ENCODE measurements around the gene AIFM3.

Gene AIFM3

DNA sequence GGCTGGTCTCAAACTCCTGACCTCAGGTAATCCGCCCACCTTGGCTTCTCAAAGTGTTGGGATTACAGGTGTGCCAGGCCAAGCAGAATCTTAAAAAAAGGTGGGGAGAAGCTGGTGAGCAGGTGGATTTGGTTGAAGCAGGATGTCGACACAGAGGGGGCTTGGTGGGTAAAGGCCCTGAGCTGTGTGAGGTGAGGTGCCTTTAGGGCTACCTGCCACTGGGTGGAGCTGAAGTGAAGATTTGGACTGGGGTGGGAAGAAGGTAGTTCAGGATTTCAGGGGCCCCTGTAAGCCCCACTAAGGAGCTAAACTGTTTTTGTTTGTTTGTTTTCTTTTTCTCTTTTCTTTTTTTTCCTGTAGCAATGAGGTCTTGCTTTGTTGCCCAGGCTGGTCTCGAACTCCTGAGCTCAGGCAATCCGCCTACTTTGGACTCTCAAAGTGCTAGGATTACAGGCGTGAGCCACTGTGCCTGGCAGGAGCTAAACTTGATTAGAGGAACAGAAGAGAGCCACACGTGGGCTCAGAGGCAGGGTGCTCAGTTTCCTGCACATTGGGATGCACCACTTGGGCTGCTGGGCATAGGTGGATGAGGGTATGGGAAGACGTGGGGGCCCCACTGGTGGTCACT lies 53.9 kb downstream of the AIFM3 start:
- Histone ChIP-seq H3K27me3 (ENCODE audit: low read length) (no peaks in the 10 kb centered on the region), H3K79me2 (ENCODE audit: insufficient read depth, low read length) (no peaks in the 10 kb centered on the region), H3K36me3 (ENCODE audit: low read length) (no peaks in the 10 kb centered on the region), H3F3A (ENCODE audit: insufficient read depth) (no peaks in the 10 kb centered on the region), H3K27ac (ENCODE audit: low read depth, low read length) (no peak overlapping the region), H4K20me1 (ENCODE audit: low read depth, low read length) (no peaks in the 10 kb centered on the region), H3K9me2 (replicated peaks; ENCODE audit: insufficient read depth, low read length) (no peaks in the 10 kb centered on the region), H3K9ac (ENCODE audit: low read length) (no peak overlapping the region), H3K4me3 (ENCODE audit: insufficient read depth, low read length, poor library complexity, severe bottlenecking) (no peak overlapping the region), H3K4me2 (ENCODE audit: low read depth, low read length, poor library complexity, severe bottlenecking) (no peak overlapping the region), H3K9me3 (ENCODE audit: insufficient read depth, low read length) (no peaks in the 10 kb centered on the region), H2AFZ (ENCODE audit: low read depth, low read length, severe bottlenecking) (no peak overlapping the region)
- no peak for TF ChIP-seq EZH2phosphoT487 (conservative IDR thresholded peaks at IDR 0.05; ENCODE audit: low read length)
- TF ChIP-seq, protein P1, sequence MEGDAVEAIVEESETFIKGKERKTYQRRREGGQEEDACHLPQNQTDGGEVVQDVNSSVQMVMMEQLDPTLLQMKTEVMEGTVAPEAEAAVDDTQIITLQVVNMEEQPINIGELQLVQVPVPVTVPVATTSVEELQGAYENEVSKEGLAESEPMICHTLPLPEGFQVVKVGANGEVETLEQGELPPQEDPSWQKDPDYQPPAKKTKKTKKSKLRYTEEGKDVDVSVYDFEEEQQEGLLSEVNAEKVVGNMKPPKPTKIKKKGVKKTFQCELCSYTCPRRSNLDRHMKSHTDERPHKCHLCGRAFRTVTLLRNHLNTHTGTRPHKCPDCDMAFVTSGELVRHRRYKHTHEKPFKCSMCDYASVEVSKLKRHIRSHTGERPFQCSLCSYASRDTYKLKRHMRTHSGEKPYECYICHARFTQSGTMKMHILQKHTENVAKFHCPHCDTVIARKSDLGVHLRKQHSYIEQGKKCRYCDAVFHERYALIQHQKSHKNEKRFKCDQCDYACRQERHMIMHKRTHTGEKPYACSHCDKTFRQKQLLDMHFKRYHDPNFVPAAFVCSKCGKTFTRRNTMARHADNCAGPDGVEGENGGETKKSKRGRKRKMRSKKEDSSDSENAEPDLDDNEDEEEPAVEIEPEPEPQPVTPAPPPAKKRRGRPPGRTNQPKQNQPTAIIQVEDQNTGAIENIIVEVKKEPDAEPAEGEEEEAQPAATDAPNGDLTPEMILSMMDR (IDR thresholded peaks at IDR 0.05; ENCODE audit: insufficient read depth, low read length, poor library complexity, severe bottlenecking) = no peak

GRCh38 chr22:21022507-21022906 lies 55.5 kb downstream of the AIFM3 start:
- Histone ChIP-seq H3K36me3 (ENCODE audit: low read length) (no peaks in the 10 kb centered on the region), H3K9me2 (replicated peaks; ENCODE audit: insufficient read depth, low read length) (no peaks in the 10 kb centered on the region), H3K27ac (ENCODE audit: low read depth, low read length) (no peak overlapping the region), H3F3A (ENCODE audit: insufficient read depth) (no peaks in the 10 kb centered on the region), H3K79me2 (ENCODE audit: insufficient read depth, low read length) (no peaks in the 10 kb centered on the region), H3K9ac (ENCODE audit: low read length) (no peak overlapping the region), H3K4me3 (ENCODE audit: insufficient read depth, low read length, poor library complexity, severe bottlenecking) (no peak overlapping the region), H2AFZ (ENCODE audit: low read depth, low read length, severe bottlenecking) (no peak overlapping the region), H4K20me1 (ENCODE audit: low read depth, low read length) (no peaks in the 10 kb centered on the region), H3K4me2 (ENCODE audit: low read depth, low read length, poor library complexity, severe bottlenecking) (no peak overlapping the region), H3K9me3 (ENCODE audit: insufficient read depth, low read length) (no peaks in the 10 kb centered on the region), H3K27me3 (ENCODE audit: low read length) (no peaks in the 10 kb centered on the region)
- TF ChIP-seq, protein P1 (IDR thresholded peaks at IDR 0.05; ENCODE audit: insufficient read depth, low read length, poor library complexity, severe bottlenecking) = no peak
- TF ChIP-seq EZH2phosphoT487 (conservative IDR thresholded peaks at IDR 0.05; ENCODE audit: low read length) = no peak

- no peak overlapping the region for H2AFZ ChIP-seq (ENCODE audit: low read depth, low read length, severe bottlenecking)
- H3F3A ChIP-seq (ENCODE audit: insufficient read depth) = no peaks in the 10 kb centered on the region
- no peak for TF ChIP-seq EZH2phosphoT487 (conservative IDR thresholded peaks at IDR 0.05; ENCODE audit: low read length)
- TF ChIP-seq, protein P1 (IDR thresholded peaks at IDR 0.05; ENCODE audit: insufficient read depth, low read length, poor library complexity, severe bottlenecking) = no peak
- no peak overlapping the region for H3K9ac ChIP-seq (ENCODE audit: low read length)
- H3K79me2 ChIP-seq (ENCODE audit: insufficient read depth, low read length) = no peaks in the 10 kb centered on the region
- no peak overlapping the region for H3K4me3 ChIP-seq (ENCODE audit: insufficient read depth, low read length, poor library complexity, severe bottlenecking)
- no peaks in the 10 kb centered on the region for H4K20me1 ChIP-seq (ENCODE audit: low read depth, low read length)
- no peak overlapping the region for H3K4me2 ChIP-seq (ENCODE audit: low read depth, low read length, poor library complexity, severe bottlenecking)
- H3K36me3 ChIP-seq (ENCODE audit: low read length) = no peaks in the 10 kb centered on the region
- H3K9me2 ChIP-seq (replicated peaks; ENCODE audit: insufficient read depth, low read length) = no peaks in the 10 kb centered on the region
- no peaks in the 10 kb centered on the region for H3K27me3 ChIP-seq (ENCODE audit: low read length)
- no peaks in the 10 kb centered on the region for H3K9me3 ChIP-seq (ENCODE audit: insufficient read depth, low read length)
- H3K27ac ChIP-seq (ENCODE audit: low read depth, low read length) = no peak overlapping the region
Measured at GRCh38 chr22:21022955-21023614, 56.0 kb downstream of the AIFM3 start.

All from SU-DHL-6 (cell line).